Upper lobe of left lung (tissue), 6 donors: ENCODE results near the gene TRIOBP. TPM values are rescaled to one million over a fixed set of nuclear protein-coding genes. Genes with fewer than 3 reads are reported as not detected.

Source experiments
- ATAC-seq, 2 donors: fragments of 200-7000 bp; cut with Tn5 transposase; one replicate each; pipeline ENCODE4 v1.9.1; 2022; ENCODE audit warnings: mild to moderate bottlenecking in 2 of 2, moderate library complexity in 2 of 2; ENCODE audit not compliant: low FRiP score in 2 of 2
- DNase-seq, 2 donors: peaks; one replicate each; pipeline ENCODE4 v3.0.0-alpha.2; 2019 to 2020
- H3K27ac ChIP-seq, 4 donors: fragments of 200-600 bp; sonication (generic); one replicate each; pipeline ENCODE4 v1.5.1; 2016 to 2019
- H3K27me3 ChIP-seq, 4 donors: fragments of 200-600 bp; sonication (generic); one replicate each; pipeline ENCODE4 v1.5.1; 2017 to 2019
- H3K36me3 ChIP-seq, 4 donors: fragments of 200-600 bp; sonication (generic); one replicate each; pipeline ENCODE4 v1.5.1; 2016 to 2019
- H3K4me1 ChIP-seq, 4 donors: fragments of 200-600 bp; sonication (generic); one replicate each; pipeline ENCODE4 v1.5.1; 2018 to 2019
- H3K4me3 ChIP-seq, 4 donors: fragments of 200-600 bp; sonication (generic); one replicate each; pipeline ENCODE4 v1.5.1; 2017 to 2019; ENCODE audit warnings: mild to moderate bottlenecking in 2 of 4, moderate library complexity in 1 of 4
- H3K9me3 ChIP-seq, 4 donors: fragments of 200-600 bp; sonication (generic); one replicate each; pipeline ENCODE4 v1.5.1; 2018 to 2019
- EP300 ChIP-seq, 4 donors: sonication (generic); formaldehyde crosslinking; IDR thresholded peaks; one replicate each; pipeline ENCODE4 v1.5.1; 2017; ENCODE audit warnings: antibody characterized with exemption in 4 of 4, control low read depth in 2 of 4
- POLR2A ChIP-seq, 4 donors: fragments of 450-650 bp; IDR thresholded peaks; one replicate each; pipeline ENCODE4 v1.5.1; 2016 to 2017; ENCODE audit warnings: antibody characterized with exemption in 4 of 4, mild to moderate bottlenecking in 2 of 4
- POLR2AphosphoS5 ChIP-seq, 2 donors: sonication (generic); formaldehyde crosslinking; IDR thresholded peaks; one replicate each; pipeline ENCODE4 v1.5.1; 2017; ENCODE audit warnings: antibody characterized with exemption in 2 of 2
- WGBS, 2 donors: methylation state at CpG; one replicate each; pipeline ENCODE4 v1.1.5; 2017 to 2018; 5-methylcytosine and 5-hydroxymethylcytosine counted together
- total RNA-seq, 6 donors: library from RNA; depleted of rRNA in 4 of 6; stranded (reverse); fragments of >200 nt in 4 of 6; gene quantifications; one replicate each; pipeline versions ENCODE4 v1.1.0 to v1.2.1, GENCODE V29; 2016 to 2021
- TF ChIP-seq, protein P1 (sequence below), 6 experiments: fragments of 450-650 bp in 4 of 6; fragments of 200-600 bp in 2 of 6; sonication (generic) in 2 of 6; IDR thresholded peaks; one replicate each; pipeline ENCODE4 v1.5.1; 2016 to 2019; ENCODE audit warnings: antibody characterized with exemption in 6 of 6
- donor health status: DM: no; HTN: no; CAD: no; lungs with moderate emphysema.
- donor health status: DM: no; HTN: yes; CAD: no; lungs with severe emphysema.

The TRIOBP gene
- total RNA-seq, 6 donors from 2014 or later = 76.5 to 151 (median 113) TPM

DNA sequence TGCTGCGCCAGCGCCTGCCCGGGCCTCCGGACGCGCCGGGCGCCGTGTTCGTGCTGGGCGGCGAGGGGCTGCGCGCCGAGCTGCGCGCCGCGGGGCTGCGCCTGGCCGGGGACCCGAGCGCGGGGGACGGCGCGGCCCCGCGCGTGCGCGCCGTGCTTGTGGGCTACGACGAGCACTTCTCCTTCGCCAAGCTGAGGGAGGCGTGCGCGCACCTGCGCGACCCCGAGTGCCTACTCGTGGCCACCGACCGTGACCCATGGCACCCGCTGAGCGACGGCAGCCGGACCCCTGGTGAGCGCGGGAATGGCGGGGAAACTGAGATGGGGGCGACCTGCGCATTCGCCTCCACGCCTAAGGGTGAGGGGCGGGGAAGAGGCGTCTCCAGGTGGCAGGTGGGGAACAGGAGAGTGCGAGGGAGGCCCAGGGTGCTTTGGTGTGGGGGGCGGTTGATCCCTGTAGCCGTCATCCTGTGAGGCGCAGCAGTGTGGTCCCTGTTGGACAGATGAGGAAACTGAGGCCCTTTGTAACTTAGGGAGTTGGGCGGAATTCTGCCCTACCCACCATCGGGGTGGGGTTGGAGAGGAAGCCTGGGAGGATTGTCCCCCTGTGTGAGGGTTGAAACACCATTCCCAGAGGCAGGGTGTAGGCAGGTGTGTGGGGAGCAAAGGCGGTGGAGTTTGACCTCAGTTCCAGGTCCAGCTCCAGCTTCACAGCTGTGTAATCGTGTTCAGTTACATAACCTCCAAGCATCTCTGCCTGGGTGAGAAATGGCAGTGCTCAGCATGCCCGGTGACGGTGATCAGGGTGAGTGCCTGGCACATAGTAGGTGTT lies 37.6 kb upstream of the TRIOBP start:
- Histone ChIP-seq H3K4me1 (peaks cover 30 to 44% (median 33%) of the 10 kb centered on the region in 4 donors), H3K4me3 (peak overlapping the region; percentile 41 to 93 (median 78)), H3K36me3 (no peaks in the 10 kb centered on the region), H3K27me3 (no peaks in the 10 kb centered on the region), H3K9me3 (no peaks in the 10 kb centered on the region), H3K27ac (peak overlapping the region in 1 of 4 donors; percentile 79)
- TF ChIP-seq, protein P1, sequence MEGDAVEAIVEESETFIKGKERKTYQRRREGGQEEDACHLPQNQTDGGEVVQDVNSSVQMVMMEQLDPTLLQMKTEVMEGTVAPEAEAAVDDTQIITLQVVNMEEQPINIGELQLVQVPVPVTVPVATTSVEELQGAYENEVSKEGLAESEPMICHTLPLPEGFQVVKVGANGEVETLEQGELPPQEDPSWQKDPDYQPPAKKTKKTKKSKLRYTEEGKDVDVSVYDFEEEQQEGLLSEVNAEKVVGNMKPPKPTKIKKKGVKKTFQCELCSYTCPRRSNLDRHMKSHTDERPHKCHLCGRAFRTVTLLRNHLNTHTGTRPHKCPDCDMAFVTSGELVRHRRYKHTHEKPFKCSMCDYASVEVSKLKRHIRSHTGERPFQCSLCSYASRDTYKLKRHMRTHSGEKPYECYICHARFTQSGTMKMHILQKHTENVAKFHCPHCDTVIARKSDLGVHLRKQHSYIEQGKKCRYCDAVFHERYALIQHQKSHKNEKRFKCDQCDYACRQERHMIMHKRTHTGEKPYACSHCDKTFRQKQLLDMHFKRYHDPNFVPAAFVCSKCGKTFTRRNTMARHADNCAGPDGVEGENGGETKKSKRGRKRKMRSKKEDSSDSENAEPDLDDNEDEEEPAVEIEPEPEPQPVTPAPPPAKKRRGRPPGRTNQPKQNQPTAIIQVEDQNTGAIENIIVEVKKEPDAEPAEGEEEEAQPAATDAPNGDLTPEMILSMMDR (IDR thresholded peaks at IDR 0.05) = no peak
- no peak for TF ChIP-seq EP300 (IDR thresholded peaks at IDR 0.05)
- no peak for TF ChIP-seq POLR2A (IDR thresholded peaks at IDR 0.05)
- WGBS, 2 donors = 6 to 23% methylated on average over 11 to 35 of the region's 68 CpGs
- DNase-seq = peak in 1 of 2 donors; percentile 92
- no peak for ATAC-seq

DNA sequence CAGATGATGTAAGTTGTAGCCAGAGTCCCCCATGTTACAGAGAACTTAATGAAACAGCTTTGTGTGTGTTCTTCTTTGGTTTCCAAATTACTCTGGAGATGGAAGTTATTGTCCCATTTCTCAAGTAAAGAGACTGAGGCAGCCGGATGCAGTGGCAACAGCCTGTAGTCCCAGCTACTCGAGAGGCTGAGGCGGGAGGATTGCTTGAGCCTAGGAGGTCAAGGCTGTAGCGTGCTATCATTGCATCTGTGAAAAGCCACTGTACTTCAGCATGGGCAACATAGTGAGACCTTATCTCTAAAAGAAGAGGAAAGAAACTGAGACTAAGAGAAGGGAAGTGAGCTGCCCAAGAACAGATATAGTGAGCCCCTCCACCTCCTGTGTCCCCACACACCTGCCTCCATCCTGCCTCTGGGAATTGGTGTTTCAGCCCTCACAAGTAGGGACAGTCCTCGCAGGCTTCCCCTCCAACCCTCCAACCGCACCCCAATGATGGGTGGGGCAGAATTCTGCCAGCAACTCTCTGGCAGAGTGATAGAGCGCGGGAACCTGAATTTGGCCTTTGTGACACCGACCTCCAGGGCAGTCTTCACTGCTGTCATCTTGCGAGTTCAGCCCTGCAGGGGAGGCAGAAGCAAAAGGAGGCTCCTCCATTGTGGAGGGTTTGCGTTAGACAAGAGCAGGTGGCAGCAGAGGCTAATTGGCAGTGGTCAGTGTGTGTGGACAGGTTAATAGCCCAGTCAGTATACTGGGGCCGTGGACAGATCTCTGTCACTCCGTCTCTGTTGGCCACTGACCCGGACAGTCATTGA lies 36.7 kb upstream of the TRIOBP start:
- peaks cover 30 to 44% (median 33%) of the 10 kb centered on the region in 4 donors for H3K4me1 ChIP-seq
- H3K4me3 ChIP-seq = peak overlapping the region in 2 of 4 donors; percentile 74 to 83
- WGBS, 2 donors = 83 to 84% methylated on average over 14 of the region's 14 CpGs
- ATAC-seq = no peak
- peak overlapping the region in 1 of 4 donors; percentile 61 for H3K27ac ChIP-seq
- no peaks in the 10 kb centered on the region for H3K27me3 ChIP-seq
- TF ChIP-seq, protein P1 (IDR thresholded peaks at IDR 0.05) = no peak
- no peak for TF ChIP-seq EP300 (IDR thresholded peaks at IDR 0.05)
- no peaks in the 10 kb centered on the region for H3K9me3 ChIP-seq
- H3K36me3 ChIP-seq = no peaks in the 10 kb centered on the region
- DNase-seq = no peak

DNA sequence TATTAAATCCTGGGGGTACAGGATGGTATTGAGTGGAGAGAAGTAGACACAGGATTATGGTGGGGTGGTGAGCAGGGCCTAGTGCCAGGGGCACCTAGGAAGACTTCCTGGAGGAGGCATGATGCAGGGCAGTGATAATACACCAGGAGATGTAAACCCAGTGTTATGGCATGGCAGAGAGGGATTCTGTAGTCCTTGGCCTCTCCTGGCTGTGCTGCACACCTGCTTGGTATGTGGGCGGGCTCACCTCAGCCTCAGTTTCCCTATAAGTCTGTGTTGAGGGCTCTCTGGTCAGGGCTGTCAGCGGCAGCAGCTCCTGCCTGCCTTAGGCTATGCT lies 36.2 kb upstream of the TRIOBP start:
- 83% methylated on average over 2 of the region's 2 CpGs; no CpG with 5 or more reads in 1 of the 2 donors for WGBS, 2 donors
- TF ChIP-seq, protein P1 (IDR thresholded peaks at IDR 0.05) = no peak
- TF ChIP-seq EP300 (IDR thresholded peaks at IDR 0.05) (no peak), POLR2A (IDR thresholded peaks at IDR 0.05) (no peak), POLR2AphosphoS5 (IDR thresholded peaks at IDR 0.05) (no peak)
- Histone ChIP-seq H3K4me3 (no peak overlapping the region), H3K9me3 (no peaks in the 10 kb centered on the region), H3K36me3 (peaks cover 0 to 5% (median 1%) of the 10 kb centered on the region in 4 donors), H3K27ac (peak overlapping the region in 2 of 4 donors; percentile 4 to 61), H3K27me3 (no peaks in the 10 kb centered on the region), H3K4me1 (peaks cover 30 to 44% (median 33%) of the 10 kb centered on the region in 4 donors)
- ATAC-seq = no peak
- DNase-seq = no peak

DNA sequence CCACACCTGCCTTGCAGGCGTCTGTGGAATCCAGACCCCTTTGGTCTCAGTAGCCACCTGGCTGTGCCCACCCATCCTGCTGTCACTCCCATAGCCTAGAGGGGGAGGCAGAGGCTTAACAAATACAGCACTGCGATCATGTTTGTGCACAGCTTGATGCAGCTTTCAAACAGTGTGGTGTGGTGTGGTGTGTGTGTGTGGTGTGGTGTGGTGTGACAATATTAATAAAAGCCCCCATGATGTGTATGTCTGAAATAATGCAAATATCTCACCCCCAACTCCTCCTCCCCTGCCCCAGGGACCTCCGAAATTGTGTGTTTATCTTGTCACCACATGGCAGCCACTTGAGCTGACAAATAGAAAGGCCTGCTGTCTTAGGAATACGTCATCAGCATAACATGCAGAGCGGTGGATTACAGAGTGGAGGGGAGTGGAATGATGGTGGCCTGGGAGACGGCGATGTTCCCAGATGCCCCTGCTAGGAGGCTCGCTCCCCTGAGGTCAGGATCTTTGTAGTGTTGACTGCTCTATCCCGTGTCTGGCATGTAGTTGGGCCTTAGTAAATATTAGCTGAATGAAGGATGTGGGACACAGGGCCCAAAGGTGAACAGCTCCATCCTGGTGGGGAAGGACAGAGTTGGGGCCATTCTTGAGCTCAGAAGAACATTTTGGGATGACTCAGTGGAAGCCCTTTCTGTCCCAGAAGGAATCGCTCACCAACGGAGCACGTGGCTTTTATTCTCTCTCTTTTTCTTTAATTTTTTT lies 35.5 kb upstream of the TRIOBP start:
- peak in 1 of 2 donors; percentile 16 for ATAC-seq
- no peaks in the 10 kb centered on the region for H3K27me3 ChIP-seq
- H3K9me3 ChIP-seq = no peaks in the 10 kb centered on the region
- 63 to 65% methylated on average over 11 to 12 of the region's 12 CpGs for WGBS, 2 donors
- H3K36me3 ChIP-seq = peaks cover 0 to 10% (median 3%) of the 10 kb centered on the region in 4 donors
- DNase-seq = no peak
- TF ChIP-seq, protein P1 (IDR thresholded peaks at IDR 0.05) = peak in 5 of 6 experiments; percentile 28 to 49 (median 35)
- TF ChIP-seq POLR2A (IDR thresholded peaks at IDR 0.05) (no peak), EP300 (IDR thresholded peaks at IDR 0.05) (no peak), POLR2AphosphoS5 (IDR thresholded peaks at IDR 0.05) (no peak)
- H3K4me1 ChIP-seq = peaks cover 30 to 44% (median 33%) of the 10 kb centered on the region in 4 donors
- H3K27ac ChIP-seq = peak overlapping the region in 3 of 4 donors; percentile 48 to 68 (median 61)
- H3K4me3 ChIP-seq = no peak overlapping the region
